Measurements from ENCODE around the gene APLP2.
A peak's percentile ranks its signal among the peaks of the same experiment; 100 is the strongest.

Gene APLP2

DNA sequence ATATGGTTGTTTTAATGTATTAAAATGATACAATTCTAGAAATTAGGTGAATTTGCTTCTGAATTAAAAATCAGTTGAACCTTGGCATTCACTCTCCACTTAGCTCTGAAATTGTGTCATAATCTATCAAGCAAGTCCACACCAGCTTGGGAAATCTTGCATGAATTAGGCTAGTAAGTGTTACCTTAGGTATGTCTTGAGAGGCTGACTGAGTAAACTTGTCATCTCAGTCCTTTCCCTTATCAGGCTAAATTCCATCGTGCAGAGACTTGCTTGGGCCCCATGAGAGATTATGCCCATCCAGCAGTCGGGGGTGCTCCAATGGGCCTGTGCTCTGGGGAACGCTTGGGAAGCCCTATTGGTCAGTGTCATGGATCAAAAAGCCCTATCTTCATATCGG lies 55.9 kb downstream of the APLP2 start:
- TF ChIP-seq, protein P1, sequence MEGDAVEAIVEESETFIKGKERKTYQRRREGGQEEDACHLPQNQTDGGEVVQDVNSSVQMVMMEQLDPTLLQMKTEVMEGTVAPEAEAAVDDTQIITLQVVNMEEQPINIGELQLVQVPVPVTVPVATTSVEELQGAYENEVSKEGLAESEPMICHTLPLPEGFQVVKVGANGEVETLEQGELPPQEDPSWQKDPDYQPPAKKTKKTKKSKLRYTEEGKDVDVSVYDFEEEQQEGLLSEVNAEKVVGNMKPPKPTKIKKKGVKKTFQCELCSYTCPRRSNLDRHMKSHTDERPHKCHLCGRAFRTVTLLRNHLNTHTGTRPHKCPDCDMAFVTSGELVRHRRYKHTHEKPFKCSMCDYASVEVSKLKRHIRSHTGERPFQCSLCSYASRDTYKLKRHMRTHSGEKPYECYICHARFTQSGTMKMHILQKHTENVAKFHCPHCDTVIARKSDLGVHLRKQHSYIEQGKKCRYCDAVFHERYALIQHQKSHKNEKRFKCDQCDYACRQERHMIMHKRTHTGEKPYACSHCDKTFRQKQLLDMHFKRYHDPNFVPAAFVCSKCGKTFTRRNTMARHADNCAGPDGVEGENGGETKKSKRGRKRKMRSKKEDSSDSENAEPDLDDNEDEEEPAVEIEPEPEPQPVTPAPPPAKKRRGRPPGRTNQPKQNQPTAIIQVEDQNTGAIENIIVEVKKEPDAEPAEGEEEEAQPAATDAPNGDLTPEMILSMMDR (IDR thresholded peaks at IDR 0.05; ENCODE audit: extremely low read depth, insufficient read depth, missing control alignments): no peak
- no peak for DNase-seq (ENCODE audit: low spot score)
- in situ Hi-C loops (cut with MboI; ENCODE audit: low pct_unique_long_range_greater_than_20kb, low sequenced_read_pairs, unreplicated experiment): no loop called here

DNA sequence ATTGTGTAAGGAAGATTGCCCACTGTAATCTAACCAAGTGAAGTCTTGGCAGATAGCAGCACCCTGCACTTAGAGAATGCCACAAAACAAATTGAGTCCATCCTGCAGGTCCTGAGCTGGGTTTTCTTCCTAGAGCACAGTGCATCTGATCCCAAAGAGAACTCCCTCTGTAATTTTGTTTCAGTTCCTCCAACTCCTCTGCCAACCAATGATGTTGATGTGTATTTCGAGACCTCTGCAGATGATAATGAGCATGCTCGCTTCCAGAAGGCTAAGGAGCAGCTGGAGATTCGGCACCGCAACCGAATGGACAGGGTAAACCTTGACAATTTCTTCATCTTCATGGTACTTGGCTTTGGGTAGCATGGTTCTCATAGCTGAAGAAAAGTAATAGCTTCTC lies 56.8 kb downstream of the APLP2 start:
- TF ChIP-seq, protein P1 (IDR thresholded peaks at IDR 0.05; ENCODE audit: extremely low read depth, insufficient read depth, missing control alignments): no peak
- in situ Hi-C loops (cut with MboI; ENCODE audit: low pct_unique_long_range_greater_than_20kb, low sequenced_read_pairs, unreplicated experiment): no loop called here
- no peak for DNase-seq (ENCODE audit: low spot score)

DNA sequence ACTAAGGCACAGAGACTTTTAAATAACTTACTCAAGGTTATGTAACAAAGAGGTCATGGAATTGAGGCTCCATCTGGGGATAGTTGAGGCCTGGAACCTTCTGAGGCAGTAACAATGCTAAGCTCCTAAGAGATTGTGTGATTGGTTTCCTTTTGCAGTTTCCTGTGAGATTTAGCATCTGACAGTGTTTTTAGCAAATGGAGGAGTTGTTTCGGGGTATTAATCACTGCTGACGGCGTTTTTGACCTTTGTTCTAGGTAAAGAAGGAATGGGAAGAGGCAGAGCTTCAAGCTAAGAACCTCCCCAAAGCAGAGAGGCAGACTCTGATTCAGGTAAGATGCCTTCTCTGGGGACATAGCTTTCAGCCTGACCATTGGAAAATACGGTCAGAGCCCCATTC lies 57.8 kb downstream of the APLP2 start:
- no peak for DNase-seq (ENCODE audit: low spot score)
- TF ChIP-seq, protein P1 (IDR thresholded peaks at IDR 0.05; ENCODE audit: extremely low read depth, insufficient read depth, missing control alignments): no peak
- in situ Hi-C loops (cut with MboI; ENCODE audit: low pct_unique_long_range_greater_than_20kb, low sequenced_read_pairs, unreplicated experiment): no loop called here

DNA sequence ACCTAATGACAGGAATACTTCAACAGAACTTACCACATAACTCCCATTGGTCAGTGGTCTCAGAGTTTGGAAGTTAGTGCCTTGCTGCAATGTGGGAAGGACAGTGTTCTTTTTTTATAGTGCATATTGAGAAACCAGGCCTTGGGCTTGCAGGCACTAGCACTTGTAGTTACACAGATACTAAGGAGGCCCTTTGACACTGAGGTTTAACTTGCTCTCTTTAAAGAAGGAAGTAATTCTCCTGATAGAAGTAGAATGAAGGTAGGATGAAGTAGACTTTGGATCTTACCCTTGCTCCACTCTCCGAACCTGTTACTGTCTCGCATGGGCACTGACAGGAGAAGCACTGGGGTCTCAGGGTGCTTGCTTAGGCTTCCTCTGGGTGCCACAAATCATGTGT lies 58.9 kb downstream of the APLP2 start:
- TF ChIP-seq, protein P1 (IDR thresholded peaks at IDR 0.05; ENCODE audit: extremely low read depth, insufficient read depth, missing control alignments): no peak
- DNase-seq (ENCODE audit: low spot score): no peak
- in situ Hi-C loops (cut with MboI; ENCODE audit: low pct_unique_long_range_greater_than_20kb, low sequenced_read_pairs, unreplicated experiment): no loop called here

DNA sequence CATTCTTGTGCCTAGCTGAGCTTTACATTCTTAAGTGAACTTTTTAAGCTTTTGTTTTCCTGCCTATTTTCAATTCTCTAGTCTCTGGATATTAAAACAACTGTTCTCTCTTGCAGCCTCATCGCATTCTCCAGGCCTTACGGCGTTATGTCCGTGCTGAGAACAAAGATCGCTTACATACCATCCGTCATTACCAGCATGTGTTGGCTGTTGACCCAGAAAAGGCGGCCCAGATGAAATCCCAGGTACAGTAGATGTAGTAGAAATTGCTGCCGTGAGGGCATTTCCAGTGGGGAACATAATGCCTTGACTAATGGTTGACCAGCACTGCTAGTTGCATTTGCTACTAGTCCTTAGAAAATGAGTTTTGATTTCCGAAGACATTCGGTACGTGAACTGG lies 60.2 kb downstream of the APLP2 start:
- no peak for DNase-seq (ENCODE audit: low spot score)
- in situ Hi-C loops (cut with MboI; ENCODE audit: low pct_unique_long_range_greater_than_20kb, low sequenced_read_pairs, unreplicated experiment): loop anchor here (5.0 kb wide), 1 partner anchor 208 kb away; no protein-coding TSS in a partner anchor
- TF ChIP-seq, protein P1 (IDR thresholded peaks at IDR 0.05; ENCODE audit: extremely low read depth, insufficient read depth, missing control alignments): no peak

DNA sequence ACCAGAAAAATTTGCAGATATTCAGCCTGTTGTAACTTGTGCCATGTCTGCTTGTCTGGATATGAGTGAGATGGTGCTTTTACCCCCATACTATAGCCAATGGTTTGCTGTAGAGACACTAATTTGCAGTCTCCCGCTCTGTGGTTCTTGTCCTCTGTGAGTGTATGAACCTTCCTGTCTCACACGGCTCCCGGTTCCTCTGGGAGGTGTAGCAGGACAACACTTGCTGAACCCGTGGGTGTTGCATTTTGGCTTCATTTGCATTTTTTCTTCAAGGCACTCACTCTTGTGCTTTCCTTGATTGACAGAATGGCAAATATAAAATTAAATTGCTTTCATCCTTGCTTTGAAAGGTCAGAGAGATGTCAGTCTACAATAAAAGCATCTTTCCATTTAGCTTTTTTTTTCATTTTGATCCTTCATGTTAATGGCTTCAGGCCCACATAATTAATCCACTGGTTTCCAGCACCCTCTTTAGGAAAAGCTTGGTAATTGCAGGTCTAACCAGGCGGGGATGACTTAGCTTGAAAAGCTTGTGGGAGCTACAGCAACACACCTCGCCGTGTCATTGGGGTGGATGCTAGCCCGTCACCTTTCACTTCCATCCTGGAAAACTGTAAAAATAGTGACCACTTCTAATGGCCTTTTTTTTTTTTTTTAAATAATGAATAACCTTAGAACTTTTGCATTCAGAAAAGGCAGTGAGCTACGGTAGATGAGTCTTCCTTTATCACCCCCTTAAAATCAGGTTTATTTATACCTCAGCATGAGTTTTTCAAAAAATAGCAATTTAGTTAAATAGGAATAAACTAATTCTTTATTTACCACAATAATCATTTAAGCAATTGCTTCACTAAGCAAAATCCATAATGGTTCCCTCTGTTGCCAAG lies 62.5 kb downstream of the APLP2 start:
- in situ Hi-C loops (cut with MboI; ENCODE audit: low pct_unique_long_range_greater_than_20kb, low sequenced_read_pairs, unreplicated experiment): loop anchor here (5.0 kb wide), 1 partner anchor 210 kb away; no protein-coding TSS in a partner anchor
- DNase-seq (ENCODE audit: low spot score): peak; percentile 81
- TF ChIP-seq, protein P1 (IDR thresholded peaks at IDR 0.05; ENCODE audit: extremely low read depth, insufficient read depth, missing control alignments): peak; percentile 86

Measured in GM13977 (cell line).